Epithelial cell of esophagus (primary cell): ENCODE results near the gene BAIAP3.

ENCODE experiments used
- DNase-seq: peaks from one replicate; pipeline ENCODE4 v3.0.0; 2010; ENCODE audit warnings: low read depth
- H3K4me3 ChIP-seq: 2 replicates; pipeline ENCODE4 v1.5.1; 2011; ENCODE audit warnings: mild to moderate bottlenecking, low read length, control low read depth
- TF ChIP-seq, protein P1 (sequence below): IDR thresholded peaks from 2 replicates; pipeline ENCODE4 v1.5.1; 2011; ENCODE audit warnings: low read depth, mild to moderate bottlenecking, low read length, control low read depth, inconsistent platforms; ENCODE audit not compliant: insufficient read depth; ENCODE audit errors: missing control alignments

Gene BAIAP3, protein sequence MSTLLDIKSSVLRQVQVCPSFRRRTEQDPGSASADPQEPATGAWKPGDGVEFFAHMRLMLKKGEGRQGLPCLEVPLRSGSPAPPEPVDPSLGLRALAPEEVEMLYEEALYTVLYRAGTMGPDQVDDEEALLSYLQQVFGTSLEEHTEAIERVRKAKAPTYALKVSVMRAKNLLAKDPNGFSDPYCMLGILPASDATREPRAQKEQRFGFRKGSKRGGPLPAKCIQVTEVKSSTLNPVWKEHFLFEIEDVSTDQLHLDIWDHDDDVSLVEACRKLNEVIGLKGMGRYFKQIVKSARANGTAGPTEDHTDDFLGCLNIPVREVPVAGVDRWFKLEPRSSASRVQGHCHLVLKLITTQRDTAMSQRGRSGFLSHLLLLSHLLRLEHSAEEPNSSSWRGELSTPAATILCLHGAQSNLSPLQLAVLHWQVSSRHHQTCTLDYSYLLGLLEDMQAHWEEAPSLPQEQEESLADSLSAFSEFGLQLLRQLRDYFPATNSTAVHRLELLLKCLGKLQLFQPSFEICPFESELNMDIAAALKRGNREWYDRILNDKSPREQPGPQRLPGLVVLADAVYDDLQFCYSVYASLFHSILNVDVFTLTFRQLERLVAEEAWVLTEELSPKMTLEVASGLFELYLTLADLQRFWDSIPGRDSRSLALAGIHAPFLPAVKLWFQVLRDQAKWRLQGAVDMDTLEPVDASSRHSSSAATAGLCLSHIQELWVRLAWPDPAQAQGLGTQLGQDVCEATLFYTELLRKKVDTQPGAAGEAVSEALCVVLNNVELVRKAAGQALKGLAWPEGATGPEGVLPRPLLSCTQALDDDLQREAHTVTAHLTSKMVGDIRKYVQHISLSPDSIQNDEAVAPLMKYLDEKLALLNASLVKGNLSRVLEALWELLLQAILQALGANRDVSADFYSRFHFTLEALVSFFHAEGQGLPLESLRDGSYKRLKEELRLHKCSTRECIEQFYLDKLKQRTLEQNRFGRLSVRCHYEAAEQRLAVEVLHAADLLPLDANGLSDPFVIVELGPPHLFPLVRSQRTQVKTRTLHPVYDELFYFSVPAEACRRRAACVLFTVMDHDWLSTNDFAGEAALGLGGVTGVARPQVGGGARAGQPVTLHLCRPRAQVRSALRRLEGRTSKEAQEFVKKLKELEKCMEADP

DNA sequence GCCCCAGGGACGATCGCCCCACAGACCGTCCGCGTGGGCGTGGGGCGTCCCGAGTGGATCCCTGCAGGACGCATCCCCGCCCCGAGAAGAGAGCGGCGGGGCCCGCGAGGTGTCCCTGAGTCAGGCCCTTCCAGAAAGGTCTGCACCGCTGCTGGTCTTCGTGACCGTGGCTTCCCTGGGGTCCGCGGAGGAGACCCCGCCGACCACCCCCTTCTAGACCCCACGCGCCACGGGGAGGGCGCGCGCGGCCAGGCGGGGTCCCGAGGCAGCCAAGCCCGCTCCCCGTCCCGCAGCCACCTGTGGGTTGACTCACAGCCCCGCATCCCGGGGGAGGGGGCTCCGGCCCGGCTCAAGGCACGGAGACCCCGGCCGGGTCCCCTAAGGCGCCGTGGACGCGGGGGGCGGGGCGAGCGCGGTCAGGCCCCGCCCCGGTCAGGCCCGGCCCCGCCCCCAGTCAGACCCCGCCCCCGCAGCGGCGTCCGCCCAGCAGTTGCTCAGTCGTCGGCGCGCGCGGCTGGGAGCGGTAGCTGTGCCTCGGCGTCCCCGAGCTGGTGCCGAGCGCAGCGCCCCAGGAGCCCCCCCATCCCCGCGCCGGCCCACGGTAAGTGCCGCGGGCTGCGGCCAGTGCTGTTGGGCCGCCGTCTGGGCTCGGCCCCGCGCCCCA is at the start of gene BAIAP3:
Gene BAIAP3 (plus strand): TSS at position 497 of the 664 bp plus-strand sequence. CDS start 4,905 bp downstream, outside the sequence.
- TF ChIP-seq, protein P1, sequence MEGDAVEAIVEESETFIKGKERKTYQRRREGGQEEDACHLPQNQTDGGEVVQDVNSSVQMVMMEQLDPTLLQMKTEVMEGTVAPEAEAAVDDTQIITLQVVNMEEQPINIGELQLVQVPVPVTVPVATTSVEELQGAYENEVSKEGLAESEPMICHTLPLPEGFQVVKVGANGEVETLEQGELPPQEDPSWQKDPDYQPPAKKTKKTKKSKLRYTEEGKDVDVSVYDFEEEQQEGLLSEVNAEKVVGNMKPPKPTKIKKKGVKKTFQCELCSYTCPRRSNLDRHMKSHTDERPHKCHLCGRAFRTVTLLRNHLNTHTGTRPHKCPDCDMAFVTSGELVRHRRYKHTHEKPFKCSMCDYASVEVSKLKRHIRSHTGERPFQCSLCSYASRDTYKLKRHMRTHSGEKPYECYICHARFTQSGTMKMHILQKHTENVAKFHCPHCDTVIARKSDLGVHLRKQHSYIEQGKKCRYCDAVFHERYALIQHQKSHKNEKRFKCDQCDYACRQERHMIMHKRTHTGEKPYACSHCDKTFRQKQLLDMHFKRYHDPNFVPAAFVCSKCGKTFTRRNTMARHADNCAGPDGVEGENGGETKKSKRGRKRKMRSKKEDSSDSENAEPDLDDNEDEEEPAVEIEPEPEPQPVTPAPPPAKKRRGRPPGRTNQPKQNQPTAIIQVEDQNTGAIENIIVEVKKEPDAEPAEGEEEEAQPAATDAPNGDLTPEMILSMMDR: no peak
- peak; percentile 56 for DNase-seq
- H3K4me3 ChIP-seq: no peak within 1 kb of the TSS

GRCh38 chr16:1283996-1284616 is 49.3 kb upstream of the BAIAP3 start:
- no peak overlapping the region for H3K4me3 ChIP-seq
- no peak for DNase-seq
- TF ChIP-seq, protein P1: no peak

GRCh38 chr16:1285669-1286512 is 47.6 kb upstream of the BAIAP3 start:
- no peak for DNase-seq
- TF ChIP-seq, protein P1: no peak

GRCh38 chr16:1286513-1287094 is 46.8 kb upstream of the BAIAP3 start:
- TF ChIP-seq, protein P1: no peak
- no peak overlapping the region for H3K4me3 ChIP-seq
- DNase-seq: no peak

More at GRCh38 chr16:1285669-1286512, 47.6 kb upstream of the BAIAP3 start:
- H3K4me3 ChIP-seq: no peak overlapping the region

GRCh38 chr16:1287982-1288670 is 45.3 kb upstream of the BAIAP3 start:
- H3K4me3 ChIP-seq: no peak overlapping the region
- DNase-seq: no peak
- TF ChIP-seq, protein P1: no peak
